Erythroblast (primary cell): ENCODE results near the gene MYLK2.

ENCODE experiments used
- DNase-seq, 2 experiments: peaks; one replicate each; lab custom pipeline; 2025; lab: John Stamatoyannopoulos, UW
- GATA1 ChIP-seq: IDR thresholded peaks from 2 replicates; pipeline ENCODE4 v1.6.1; 2011; ENCODE audit warnings: low read depth, mild to moderate bottlenecking, control low read depth, low read length, moderate library complexity
- POLR2A ChIP-seq: IDR thresholded peaks from 2 replicates; pipeline ENCODE4 v1.6.1; 2011; ENCODE audit warnings: mild to moderate bottlenecking, low read length

MYLK2 gene

GRCh38 chr20:31819083-31819784, at the start of gene MYLK2:
Gene MYLK2 (plus strand): TSS chr20:31819356. CDS start chr20:31819581, 225 bp downstream.
- TF ChIP-seq GATA1: no peak
- TF ChIP-seq POLR2A: no peak
- DNase-seq: no peak

GRCh38 chr20:31769681-31770080, 49.5 kb upstream of the MYLK2 start:
- TF ChIP-seq GATA1: no peak
- TF ChIP-seq POLR2A: no peak
- no peak for DNase-seq

- TF ChIP-seq POLR2A: no peak
- no peak for TF ChIP-seq GATA1
- DNase-seq: no peak
Observed at GRCh38 chr20:31770243-31770642, 48.9 kb upstream of the MYLK2 start.

- no peak for TF ChIP-seq GATA1
- no peak for TF ChIP-seq POLR2A
- DNase-seq: no peak
Observed at GRCh38 chr20:31774408-31774807, 44.7 kb upstream of the MYLK2 start.

GRCh38 chr20:31780839-31781238, 38.3 kb upstream of the MYLK2 start:
- no peak for TF ChIP-seq POLR2A
- no peak for TF ChIP-seq GATA1

GRCh38 chr20:31781945-31782344, 37.2 kb upstream of the MYLK2 start:
- TF ChIP-seq GATA1 (no peak), POLR2A (no peak)
- no peak for DNase-seq

More at GRCh38 chr20:31780839-31781238, 38.3 kb upstream of the MYLK2 start:
- DNase-seq: no peak

GRCh38 chr20:31784354-31785044, 34.7 kb upstream of the MYLK2 start:
- no peak for TF ChIP-seq GATA1
- TF ChIP-seq POLR2A: no peak
- no peak for DNase-seq

- TF ChIP-seq POLR2A: no peak
- DNase-seq: no peak
Observed at GRCh38 chr20:31785089-31785488, 34.1 kb upstream of the MYLK2 start.

- no peak for TF ChIP-seq GATA1
- TF ChIP-seq POLR2A: no peak
- DNase-seq: no peak
Observed at GRCh38 chr20:31788578-31788977, 30.6 kb upstream of the MYLK2 start.

GRCh38 chr20:31790401-31790800, 28.8 kb upstream of the MYLK2 start:
- no peak for DNase-seq
- TF ChIP-seq GATA1: no peak

- no peak for TF ChIP-seq POLR2A
- no peak for DNase-seq
Observed at GRCh38 chr20:31797364-31797763, 21.8 kb upstream of the MYLK2 start.

- TF ChIP-seq GATA1: no peak
- TF ChIP-seq POLR2A: no peak
- DNase-seq: peak; percentile 40 to 55
Observed at GRCh38 chr20:31801508-31801907, 17.6 kb upstream of the MYLK2 start.

- no peak for TF ChIP-seq POLR2A
- no peak for TF ChIP-seq GATA1
- DNase-seq: peak in 1 of 2 experiments; percentile 23
Observed at GRCh38 chr20:31803552-31804291, 15.4 kb upstream of the MYLK2 start.
